AG10803 (cell line): ENCODE measurements around the gene SPRED3.

Experiments used
- DNase-seq: peaks from one replicate; pipeline ENCODE4 v3.0.0; 2010; ENCODE audit warnings: low read depth
- H3K4me3 ChIP-seq: 2 replicates; pipeline ENCODE4 v1.5.1; 2011; ENCODE audit warnings: mild to moderate bottlenecking, low read length, control low read depth
- TF ChIP-seq, protein P1 (sequence below): conservative IDR thresholded peaks from 2 replicates; pipeline ENCODE4 v1.5.1; 2011; ENCODE audit warnings: mild to moderate bottlenecking, low read length, control low read depth, inconsistent platforms

Gene SPRED3

GRCh38 chr19:38383184-38383583, 5.3 kb upstream of the SPRED3 start:
- TF ChIP-seq, protein P1, sequence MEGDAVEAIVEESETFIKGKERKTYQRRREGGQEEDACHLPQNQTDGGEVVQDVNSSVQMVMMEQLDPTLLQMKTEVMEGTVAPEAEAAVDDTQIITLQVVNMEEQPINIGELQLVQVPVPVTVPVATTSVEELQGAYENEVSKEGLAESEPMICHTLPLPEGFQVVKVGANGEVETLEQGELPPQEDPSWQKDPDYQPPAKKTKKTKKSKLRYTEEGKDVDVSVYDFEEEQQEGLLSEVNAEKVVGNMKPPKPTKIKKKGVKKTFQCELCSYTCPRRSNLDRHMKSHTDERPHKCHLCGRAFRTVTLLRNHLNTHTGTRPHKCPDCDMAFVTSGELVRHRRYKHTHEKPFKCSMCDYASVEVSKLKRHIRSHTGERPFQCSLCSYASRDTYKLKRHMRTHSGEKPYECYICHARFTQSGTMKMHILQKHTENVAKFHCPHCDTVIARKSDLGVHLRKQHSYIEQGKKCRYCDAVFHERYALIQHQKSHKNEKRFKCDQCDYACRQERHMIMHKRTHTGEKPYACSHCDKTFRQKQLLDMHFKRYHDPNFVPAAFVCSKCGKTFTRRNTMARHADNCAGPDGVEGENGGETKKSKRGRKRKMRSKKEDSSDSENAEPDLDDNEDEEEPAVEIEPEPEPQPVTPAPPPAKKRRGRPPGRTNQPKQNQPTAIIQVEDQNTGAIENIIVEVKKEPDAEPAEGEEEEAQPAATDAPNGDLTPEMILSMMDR = no peak
- DNase-seq = no peak
- H3K4me3 ChIP-seq = no peak overlapping the region

- TF ChIP-seq, protein P1 = no peak
- H3K4me3 ChIP-seq = no peak overlapping the region
- no peak for DNase-seq
Measured at GRCh38 chr19:38383743-38384142, 4.8 kb upstream of the SPRED3 start.

GRCh38 chr19:38384209-38385027, 4.1 kb upstream of the SPRED3 start:
- TF ChIP-seq, protein P1 = peak; percentile 50
- H3K4me3 ChIP-seq = no peak overlapping the region
- no peak for DNase-seq

- H3K4me3 ChIP-seq = no peak overlapping the region
- TF ChIP-seq, protein P1 = no peak
- no peak for DNase-seq
Measured at GRCh38 chr19:38385057-38385803, 3.3 kb upstream of the SPRED3 start.

DNA sequence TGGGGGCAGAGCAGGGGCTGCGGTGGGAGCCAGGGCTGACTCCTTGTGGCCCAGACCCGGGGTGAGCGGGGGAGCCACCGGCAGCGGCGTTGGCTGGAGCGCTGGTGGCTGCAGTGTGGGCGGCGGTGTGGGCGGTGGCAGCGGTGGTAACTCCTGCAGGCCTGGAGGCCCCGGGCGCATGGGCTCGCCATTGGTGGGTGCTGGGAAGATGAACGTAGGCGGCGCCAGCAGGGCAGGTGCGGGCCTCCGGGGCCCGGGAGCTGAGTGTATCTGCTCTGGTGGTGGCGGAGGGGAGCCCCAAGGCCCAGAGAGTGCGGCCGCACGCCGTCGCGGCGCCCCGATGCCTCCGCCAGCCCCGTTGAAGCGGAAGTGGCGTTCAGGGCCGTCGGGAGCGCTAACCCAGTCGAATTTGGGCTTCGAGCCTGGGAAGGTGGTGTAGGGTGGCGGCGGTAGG, 2.7 kb upstream of the SPRED3 start:
- DNase-seq = no peak
- no peak overlapping the region for H3K4me3 ChIP-seq
- TF ChIP-seq, protein P1 = no peak

GRCh38 chr19:38386300-38386970, 2.1 kb upstream of the SPRED3 start:
- H3K4me3 ChIP-seq = no peak overlapping the region
- DNase-seq = no peak
- TF ChIP-seq, protein P1 = no peak
